Measurements from ENCODE around the gene NKX6-1. TPM values are rescaled to one million over a fixed set of nuclear protein-coding genes. Genes with fewer than 3 reads are reported as not detected.

The NKX6-1 gene
- total RNA-seq, 2 donors from 2014 or later = 5.7 to 6.9 TPM

DNA sequence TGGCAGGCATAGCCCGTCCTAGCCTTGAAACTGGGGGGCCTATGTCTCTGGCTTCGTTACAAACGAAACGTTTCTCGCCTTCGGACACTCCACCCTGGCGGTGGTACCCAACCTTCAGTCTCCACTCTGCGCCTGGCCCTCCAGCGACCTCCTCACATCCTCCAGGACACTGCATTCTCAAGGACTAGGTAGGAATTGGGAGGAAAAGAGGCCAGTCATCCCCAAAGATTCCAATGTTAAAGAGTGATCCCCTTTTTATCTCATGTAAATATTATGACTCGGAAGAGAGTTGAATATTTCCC is 2.1 kb upstream of the NKX6-1 start:
- no peaks in the 10 kb centered on the region for H3K9me3 ChIP-seq
- no peak overlapping the region for H3K4me3 ChIP-seq
- DNase-seq (no peak), ATAC-seq (no peak)
- peaks cover 26% of the 10 kb centered on the region for H3K4me1 ChIP-seq
- peaks cover 0 to 11% of the 10 kb centered on the region in 2 donors for H3K27me3 ChIP-seq
- TF ChIP-seq, protein P1, sequence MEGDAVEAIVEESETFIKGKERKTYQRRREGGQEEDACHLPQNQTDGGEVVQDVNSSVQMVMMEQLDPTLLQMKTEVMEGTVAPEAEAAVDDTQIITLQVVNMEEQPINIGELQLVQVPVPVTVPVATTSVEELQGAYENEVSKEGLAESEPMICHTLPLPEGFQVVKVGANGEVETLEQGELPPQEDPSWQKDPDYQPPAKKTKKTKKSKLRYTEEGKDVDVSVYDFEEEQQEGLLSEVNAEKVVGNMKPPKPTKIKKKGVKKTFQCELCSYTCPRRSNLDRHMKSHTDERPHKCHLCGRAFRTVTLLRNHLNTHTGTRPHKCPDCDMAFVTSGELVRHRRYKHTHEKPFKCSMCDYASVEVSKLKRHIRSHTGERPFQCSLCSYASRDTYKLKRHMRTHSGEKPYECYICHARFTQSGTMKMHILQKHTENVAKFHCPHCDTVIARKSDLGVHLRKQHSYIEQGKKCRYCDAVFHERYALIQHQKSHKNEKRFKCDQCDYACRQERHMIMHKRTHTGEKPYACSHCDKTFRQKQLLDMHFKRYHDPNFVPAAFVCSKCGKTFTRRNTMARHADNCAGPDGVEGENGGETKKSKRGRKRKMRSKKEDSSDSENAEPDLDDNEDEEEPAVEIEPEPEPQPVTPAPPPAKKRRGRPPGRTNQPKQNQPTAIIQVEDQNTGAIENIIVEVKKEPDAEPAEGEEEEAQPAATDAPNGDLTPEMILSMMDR (IDR thresholded peaks at IDR 0.05) = no peak
- H3K27ac ChIP-seq = no peak overlapping the region
- 48 to 69% methylated on average over 10 of the region's 10 CpGs for WGBS, 2 donors
- intact Hi-C loops (cut with DNase I) = loop anchor here (10.0 kb wide), 1 partner anchor 856 kb away; no protein-coding TSS in a partner anchor
- no peaks in the 10 kb centered on the region for H3K36me3 ChIP-seq (replicated peaks in 1 of 2; ENCODE audit: insufficient read depth in 1 of 2, low read depth in 2 of 2)

DNA sequence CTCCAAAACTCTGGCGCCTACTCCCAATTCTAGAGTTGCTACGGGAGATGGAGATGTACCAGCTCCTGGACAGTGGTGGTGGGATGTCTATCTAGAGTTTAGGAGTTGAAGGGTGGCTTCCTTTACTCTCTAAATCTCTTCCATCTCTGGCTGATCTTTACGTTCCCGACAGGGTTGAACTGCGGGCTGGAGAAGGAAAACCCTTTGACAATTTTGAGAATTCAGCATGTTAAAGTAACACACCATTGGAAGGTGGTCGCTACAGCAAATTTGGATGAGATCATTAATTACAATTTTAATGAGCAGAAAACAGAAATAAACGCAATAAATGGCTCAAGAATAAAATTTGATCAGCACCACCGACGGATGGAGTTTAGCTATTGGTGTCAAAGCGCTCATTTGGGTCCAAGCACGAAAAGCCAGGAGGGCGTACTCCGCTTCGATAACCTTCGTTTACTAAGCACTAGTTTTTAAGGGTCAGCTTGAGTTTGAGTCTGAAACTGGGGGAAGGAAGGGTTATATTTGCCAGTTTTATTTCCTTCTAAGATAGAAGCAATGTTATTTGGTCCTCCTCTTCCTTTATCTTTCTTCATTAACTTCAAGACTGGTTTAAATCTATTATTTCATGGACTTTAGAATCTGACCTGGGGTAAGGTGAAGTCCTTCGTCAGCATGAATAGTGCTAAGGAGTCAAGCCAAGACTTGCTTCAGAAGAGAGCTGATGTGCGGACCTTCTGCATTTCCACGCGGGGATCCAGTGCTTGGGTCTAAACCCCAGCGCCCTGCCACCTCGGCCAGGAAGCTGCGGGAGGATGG is 1.5 kb upstream of the NKX6-1 start:
- peaks cover 26% of the 10 kb centered on the region for H3K4me1 ChIP-seq
- ATAC-seq = no peak
- H3K27me3 ChIP-seq = peaks cover 0 to 11% of the 10 kb centered on the region in 2 donors
- H3K9me3 ChIP-seq = no peaks in the 10 kb centered on the region
- intact Hi-C loops (cut with DNase I) = loop anchor here (10.0 kb wide), 1 partner anchor 856 kb away; no protein-coding TSS in a partner anchor
- H3K27ac ChIP-seq = no peak overlapping the region
- no peak for TF ChIP-seq POLR2A (IDR thresholded peaks at IDR 0.05)
- TF ChIP-seq, protein P1 (IDR thresholded peaks at IDR 0.05) = no peak
- H3K36me3 ChIP-seq (replicated peaks in 1 of 2; ENCODE audit: insufficient read depth in 1 of 2, low read depth in 2 of 2) = no peaks in the 10 kb centered on the region
- WGBS, 2 donors = 69 to 71% methylated on average over 22 of the region's 22 CpGs
- H3K4me3 ChIP-seq = no peak overlapping the region
- no peak for DNase-seq

DNA sequence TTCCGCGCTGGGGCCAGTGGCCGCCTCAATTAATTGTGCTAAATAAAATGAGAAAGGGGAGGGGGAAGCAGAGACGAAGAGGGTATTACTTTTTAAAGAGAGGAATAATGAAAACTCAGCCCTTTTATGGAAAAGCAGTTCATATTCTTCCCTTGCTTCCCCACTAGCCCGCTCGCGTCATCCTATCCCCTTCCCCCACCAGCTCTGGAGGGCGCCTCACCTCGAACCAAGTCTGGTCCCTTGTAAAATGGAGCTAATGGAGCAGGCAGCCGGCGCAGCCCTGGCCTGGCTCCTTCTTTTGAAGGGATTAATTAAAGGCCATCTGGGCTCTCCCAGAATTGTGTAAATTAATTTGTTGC is 511 bp upstream of the NKX6-1 start:
- Histone ChIP-seq H3K27ac (peak overlapping the region; percentile 40 to 89 (median 71)), H3K9me3 (no peaks in the 10 kb centered on the region), H3K4me1 (peaks cover 26% of the 10 kb centered on the region), H3K4me3 (peak overlapping the region in 1 of 2 donors; percentile 53), H3K27me3 (peaks cover 0 to 11% of the 10 kb centered on the region in 2 donors), H3K36me3 (replicated peaks in 1 of 2; ENCODE audit: insufficient read depth in 1 of 2, low read depth in 2 of 2) (no peaks in the 10 kb centered on the region)
- intact Hi-C loops (cut with DNase I) = no loop called here
- 2% methylated on average over 11 of the region's 11 CpGs for WGBS, 2 donors
- DNase-seq (no peak), ATAC-seq (peak; percentile 2)
- peak in 1 of 3 donors; percentile 19 for TF ChIP-seq POLR2A (IDR thresholded peaks at IDR 0.05)
- TF ChIP-seq, protein P1 (IDR thresholded peaks at IDR 0.05) = no peak

DNA sequence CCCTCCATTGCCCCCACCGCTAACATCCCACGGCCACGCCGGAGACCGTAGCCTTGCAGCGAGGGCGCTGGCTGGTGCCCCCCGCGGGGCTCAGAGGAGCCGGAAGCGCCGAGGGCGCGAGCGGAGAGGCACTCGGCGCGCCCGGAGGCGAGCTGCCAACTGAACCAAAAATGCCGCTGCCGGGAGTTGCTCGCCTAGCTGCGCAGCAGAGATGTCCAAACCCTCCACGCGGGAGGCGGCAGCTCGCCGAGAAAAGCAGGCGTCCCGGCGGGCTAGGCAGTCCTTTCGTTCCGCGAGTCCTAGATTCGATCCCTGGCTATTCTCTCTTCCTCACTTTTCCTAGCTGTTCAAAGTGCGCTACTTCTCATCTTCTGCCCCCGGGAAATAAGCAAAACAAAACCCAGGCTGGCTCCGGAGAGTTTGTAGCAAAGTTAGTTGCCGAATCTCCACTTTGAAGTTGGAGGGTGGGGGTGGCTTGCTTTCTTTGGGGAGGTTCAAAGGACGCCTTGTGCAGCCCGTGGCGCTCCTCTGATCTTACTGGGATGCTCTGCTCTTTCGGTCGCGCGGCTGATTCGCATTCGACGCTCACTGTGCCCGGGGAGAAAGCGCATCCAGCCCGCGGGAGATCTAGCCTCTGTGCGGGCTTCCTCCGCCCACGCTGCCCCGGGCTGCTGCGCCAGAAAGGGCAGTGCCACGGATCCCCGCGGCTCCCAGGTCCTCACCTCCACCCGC is 723 bp downstream of the NKX6-1 start:
- peak; percentile 34 to 52 (median 43) for DNase-seq
- H3K36me3 ChIP-seq (replicated peaks in 1 of 2; ENCODE audit: insufficient read depth in 1 of 2, low read depth in 2 of 2) = no peaks in the 10 kb centered on the region
- peaks cover 27% of the 10 kb centered on the region for H3K4me1 ChIP-seq
- TF ChIP-seq, protein P1 (IDR thresholded peaks at IDR 0.05) = no peak
- peak in 2 of 3 donors; percentile 43 to 46 for TF ChIP-seq POLR2A (IDR thresholded peaks at IDR 0.05)
- peaks cover 0 to 11% of the 10 kb centered on the region in 2 donors for H3K27me3 ChIP-seq
- WGBS, 2 donors = 0 to 1% methylated on average over 27 to 59 of the region's 63 CpGs
- H3K27ac ChIP-seq = peak overlapping the region; percentile 63 to 89 (median 82)
- no peaks in the 10 kb centered on the region for H3K9me3 ChIP-seq
- peak; percentile 28 for ATAC-seq
- intact Hi-C loops (cut with DNase I) = no loop called here
- peak overlapping the region; percentile 48 to 53 for H3K4me3 ChIP-seq

Measured in body of pancreas (tissue), 4 donors.